GM19043 (cell line): Measurements from ENCODE around the gene RPS23.

Source experiments
- ATAC-seq: cut with Tn5 transposase; IDR thresholded peaks from one replicate; pipeline ENCODE4 v1.9.1; 2021; ENCODE audit warnings: low read depth; ENCODE audit not compliant: unreplicated experiment

Gene RPS23

GRCh38 chr5:82277987-82278710 lies at the start of gene RPS23:
Gene RPS23 (minus strand): TSS chr5:82278354. CDS start chr5:82278323, 31 bp downstream.
- peak; percentile 86 for ATAC-seq

GRCh38 chr5:82327941-82328340 lies 49.8 kb upstream of the RPS23 start:
- no peak for ATAC-seq

- no peak for ATAC-seq
Observed at GRCh38 chr5:82325996-82326395, 47.8 kb upstream of the RPS23 start.

GRCh38 chr5:82325155-82325554 lies 47.0 kb upstream of the RPS23 start:
- ATAC-seq, result no peak

GRCh38 chr5:82320966-82321365 lies 42.8 kb upstream of the RPS23 start:
- no peak for ATAC-seq

- ATAC-seq, result no peak
Observed at GRCh38 chr5:82319651-82320376, 41.7 kb upstream of the RPS23 start.

GRCh38 chr5:82319192-82319591 lies 41.0 kb upstream of the RPS23 start:
- no peak for ATAC-seq

- ATAC-seq, result no peak
Observed at GRCh38 chr5:82314964-82315758, 37.0 kb upstream of the RPS23 start.

GRCh38 chr5:82313016-82313415 lies 34.9 kb upstream of the RPS23 start:
- ATAC-seq, result no peak

GRCh38 chr5:82312373-82312856 lies 34.3 kb upstream of the RPS23 start:
- ATAC-seq, result no peak

- ATAC-seq, result no peak
Observed at GRCh38 chr5:82309091-82309531, 31.0 kb upstream of the RPS23 start.

- no peak for ATAC-seq
Observed at GRCh38 chr5:82308416-82308815, 30.3 kb upstream of the RPS23 start.

- no peak for ATAC-seq
Observed at GRCh38 chr5:82307451-82307850, 29.3 kb upstream of the RPS23 start.

- ATAC-seq, result no peak
Observed at GRCh38 chr5:82306151-82306550, 28.0 kb upstream of the RPS23 start.

GRCh38 chr5:82301190-82301589 lies 23.0 kb upstream of the RPS23 start:
- ATAC-seq, result no peak

- no peak for ATAC-seq
Observed at GRCh38 chr5:82298668-82299067, 20.5 kb upstream of the RPS23 start.

GRCh38 chr5:82297711-82298110 lies 19.6 kb upstream of the RPS23 start:
- no peak for ATAC-seq

- ATAC-seq, result no peak
Observed at GRCh38 chr5:82296929-82297328, 18.8 kb upstream of the RPS23 start.

- ATAC-seq, result no peak
Observed at GRCh38 chr5:82295959-82296531, 17.9 kb upstream of the RPS23 start.

- ATAC-seq, result no peak
Observed at GRCh38 chr5:82295144-82295543, 17.0 kb upstream of the RPS23 start.

GRCh38 chr5:82291420-82291819 lies 13.3 kb upstream of the RPS23 start:
- no peak for ATAC-seq
